ENCODE data around the gene TMCO4.
A peak's percentile ranks its signal among the peaks of the same experiment; 100 is the strongest.
"Not testable (repeated sequence)": the region's sequence is repeated elsewhere in the genome, so short reads cannot be mapped to it uniquely, and the experiment has no call there.

The TMCO4 gene

GRCh38 chr1:19813643-19813960 lies 13.9 kb upstream of the TMCO4 start:
- DNase-seq (ENCODE audit: low read depth) = no peak

DNA sequence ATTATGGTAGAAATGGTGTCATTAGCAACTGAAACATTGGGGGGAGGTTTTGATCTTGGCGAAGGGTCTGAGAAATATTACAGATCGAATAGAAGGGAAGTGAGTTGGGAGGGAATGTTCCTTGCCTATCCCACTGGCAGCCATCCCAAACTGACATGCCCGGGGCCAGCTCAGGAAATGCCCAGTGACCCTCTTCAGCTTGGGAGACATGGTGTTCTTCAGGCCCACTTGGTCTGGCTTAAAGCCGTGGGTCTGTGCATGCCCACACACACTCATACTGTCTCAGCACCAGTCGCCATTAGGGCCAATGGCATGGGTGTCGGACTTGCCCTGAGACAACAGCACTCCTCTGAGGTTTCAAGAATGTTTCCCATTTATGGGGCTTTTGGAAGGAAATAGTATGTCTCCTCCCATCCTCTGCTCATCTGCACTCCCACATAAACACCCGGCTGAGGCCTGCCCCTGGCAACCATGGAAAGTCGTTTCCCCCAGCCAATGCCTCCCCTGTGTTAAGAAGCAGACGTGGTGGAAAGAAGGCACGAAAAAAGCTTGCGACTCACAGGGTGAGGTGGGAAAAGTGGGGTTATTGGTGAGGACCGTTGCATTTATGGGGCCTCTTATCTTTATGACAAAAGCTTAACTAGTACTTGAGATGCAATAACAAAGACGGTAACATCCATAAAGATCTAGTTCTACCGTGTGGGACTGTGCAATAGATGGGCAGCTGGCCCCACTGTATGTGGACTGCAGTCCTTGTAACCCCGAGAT lies 13.3 kb upstream of the TMCO4 start:
- DNase-seq (ENCODE audit: low read depth) = no peak

DNA sequence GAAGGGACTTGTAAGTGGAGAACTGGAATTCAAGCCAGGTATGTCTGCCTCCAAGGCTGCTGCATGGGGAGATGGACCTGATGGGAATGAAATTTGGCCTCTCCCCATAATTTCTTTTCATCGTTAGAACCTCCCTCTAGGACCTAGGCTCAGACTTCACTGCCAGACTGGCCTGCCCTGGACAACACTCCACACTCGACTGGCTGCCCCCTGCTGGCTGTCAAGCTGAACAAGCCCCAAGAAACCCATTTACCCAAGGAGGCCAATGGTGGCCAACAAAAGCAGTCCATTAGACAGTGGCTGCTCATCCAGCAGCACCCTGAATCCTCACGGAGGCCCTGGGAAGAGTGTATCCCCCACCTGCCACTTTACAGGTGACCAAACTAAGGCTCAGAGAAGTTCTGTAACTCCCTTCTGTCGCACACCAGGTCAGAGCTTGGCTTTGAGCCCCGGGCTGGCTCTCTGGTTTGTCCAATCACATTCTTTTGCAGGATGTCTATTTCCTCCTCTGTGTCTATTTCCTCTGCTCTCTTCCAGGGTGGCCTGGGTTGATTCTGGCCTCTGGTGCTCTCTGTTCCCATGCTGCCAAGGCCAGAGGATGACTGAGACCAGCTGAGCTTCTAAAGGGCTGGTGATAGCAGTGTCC lies 11.6 kb upstream of the TMCO4 start:
- no peak for DNase-seq (ENCODE audit: low read depth)

- DNase-seq (ENCODE audit: low read depth) = no peak
Observed at GRCh38 chr1:19809044-19809750, 9.5 kb upstream of the TMCO4 start.

DNA sequence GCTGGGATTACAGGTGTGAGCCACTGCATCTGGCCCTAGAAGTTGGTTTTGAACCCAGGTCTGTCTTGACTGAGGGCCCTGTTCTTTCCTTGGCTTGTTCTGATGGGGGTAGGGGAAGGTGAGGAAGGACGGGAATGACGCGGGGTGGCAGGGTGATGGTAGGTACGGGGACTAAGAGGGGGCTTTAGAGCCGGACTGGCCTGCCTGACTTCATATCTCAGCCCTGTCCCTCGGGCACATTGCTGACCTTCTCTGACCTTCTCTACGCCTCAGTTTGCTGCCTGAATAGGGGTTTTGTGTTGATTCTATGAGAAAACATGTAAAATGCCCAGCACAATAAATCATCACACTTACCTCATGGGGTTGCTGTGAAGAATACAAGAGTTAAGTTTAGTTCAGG lies 8.6 kb upstream of the TMCO4 start:
- DNase-seq (ENCODE audit: low read depth) = no peak

DNA sequence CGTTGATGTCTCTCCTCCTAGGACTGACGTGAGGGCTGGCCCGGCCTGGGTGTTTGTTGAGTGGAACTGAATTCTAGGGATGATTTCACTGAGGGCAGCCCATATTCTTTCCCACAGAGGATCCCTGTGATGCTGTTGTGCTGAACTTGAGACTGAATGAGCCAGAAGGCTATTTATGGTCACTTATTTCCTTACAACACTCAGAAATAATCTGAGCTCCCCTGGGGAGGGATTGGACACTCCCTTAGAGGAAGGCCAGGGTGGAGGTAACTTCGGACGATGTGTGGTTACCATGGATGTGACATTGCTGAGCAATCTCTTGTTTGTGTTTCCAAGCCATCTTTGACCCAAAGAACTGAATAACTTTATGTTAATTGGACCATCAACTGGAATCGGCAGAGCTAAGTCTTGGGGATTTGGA lies 5.1 kb upstream of the TMCO4 start:
- no peak for DNase-seq (ENCODE audit: low read depth)

GRCh38 chr1:19802269-19802668 lies 2.6 kb upstream of the TMCO4 start:
- no peak for DNase-seq (ENCODE audit: low read depth)

DNA sequence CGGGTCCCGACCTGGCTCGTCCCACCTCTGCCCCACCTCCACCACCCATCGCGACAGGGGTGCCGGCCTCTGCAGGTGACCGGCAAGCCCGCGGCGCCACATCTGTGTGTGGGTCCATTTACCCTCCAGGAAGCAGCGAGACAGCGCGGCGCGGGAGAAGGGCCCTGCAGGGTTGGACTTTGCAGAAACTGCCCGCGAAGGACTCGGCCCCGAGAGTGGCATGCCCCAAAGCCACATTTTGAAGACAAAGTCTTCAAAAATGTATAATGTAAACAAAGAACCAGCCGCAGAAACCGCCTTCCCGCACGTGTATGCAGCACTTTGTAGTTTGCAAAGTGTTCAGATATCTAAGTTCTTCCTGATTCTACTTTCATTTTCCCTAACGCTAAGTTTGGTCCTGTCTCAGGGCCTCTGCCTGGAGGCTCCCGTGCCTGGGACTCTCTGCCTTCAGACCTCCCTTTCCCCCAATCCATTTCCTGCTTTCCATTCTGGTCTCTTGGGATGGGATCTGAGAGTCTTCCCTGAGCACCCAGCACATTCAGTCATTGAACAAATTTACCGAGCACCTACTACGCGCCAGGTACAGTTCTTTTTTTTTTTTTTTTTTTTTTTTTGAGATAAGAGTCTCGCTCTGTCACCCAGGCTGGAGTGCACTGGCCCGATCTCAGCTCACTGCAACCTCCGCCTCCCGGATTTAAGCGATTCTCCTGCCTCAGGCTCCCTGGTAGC lies 524 bp upstream of the TMCO4 start:
- DNase-seq (ENCODE audit: low read depth) = peak; percentile 77

- DNase-seq (ENCODE audit: low read depth) = no peak
Observed at GRCh38 chr1:19798486-19799229, 1.1 kb downstream of the TMCO4 start.

DNA sequence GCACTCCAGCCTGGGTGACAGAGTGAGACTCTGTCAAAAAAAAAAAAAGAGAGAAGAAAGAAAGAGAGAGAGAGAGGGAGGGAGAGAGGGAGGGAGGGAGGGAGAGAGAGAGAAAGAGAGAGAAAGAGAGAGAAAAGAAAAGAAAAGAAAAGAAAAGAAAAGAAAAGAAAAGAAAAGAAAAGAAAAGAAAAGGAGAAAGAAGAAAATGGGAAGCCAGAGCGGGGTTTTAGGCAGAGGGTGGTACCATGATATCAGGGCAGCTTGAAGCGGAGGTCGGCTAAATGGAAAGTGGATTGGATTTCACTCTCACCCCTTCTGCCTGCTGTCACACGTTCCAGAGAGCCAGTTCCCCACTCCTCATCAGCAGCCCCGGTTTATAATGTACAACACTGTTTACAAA lies 1.9 kb downstream of the TMCO4 start:
- no peak for DNase-seq (ENCODE audit: low read depth)

- no peak for DNase-seq (ENCODE audit: low read depth)
Observed at GRCh38 chr1:19794583-19794982, 5.1 kb downstream of the TMCO4 start.

DNA sequence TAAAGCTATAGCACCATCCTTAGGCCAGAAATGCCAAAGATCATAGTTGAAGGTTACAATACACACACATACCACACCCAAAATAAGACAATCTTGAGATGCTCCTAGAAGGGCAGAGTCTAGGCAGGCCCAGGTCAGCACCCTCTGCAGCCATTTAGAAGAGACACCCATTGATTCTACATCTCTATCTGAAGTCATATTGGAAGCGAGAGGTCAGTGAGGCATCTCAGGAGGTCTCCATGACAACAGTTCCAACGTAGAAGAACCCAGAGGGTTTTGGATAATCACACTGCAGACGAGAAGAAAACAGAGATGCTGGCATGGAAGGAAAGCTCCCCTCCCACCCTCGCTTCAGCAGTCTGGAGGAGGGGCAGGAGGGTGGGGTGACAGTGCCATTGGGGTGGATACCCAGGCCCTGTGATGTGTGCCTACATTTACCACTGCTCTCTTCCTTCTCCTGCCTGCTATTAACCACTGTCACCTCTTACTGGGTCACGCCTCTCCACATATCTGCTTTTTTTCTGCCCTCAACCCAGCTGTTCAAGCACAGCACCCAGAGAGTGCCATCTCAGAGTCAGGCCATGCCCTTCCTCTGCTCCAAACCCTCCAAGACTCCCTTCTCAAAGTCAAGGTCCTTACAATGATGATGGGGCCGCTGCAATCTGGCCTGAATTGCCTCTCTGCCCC lies 6.2 kb downstream of the TMCO4 start:
- DNase-seq (ENCODE audit: low read depth) = no peak

GRCh38 chr1:19792237-19793002 lies 7.3 kb downstream of the TMCO4 start:
- peak; percentile 30 for DNase-seq (ENCODE audit: low read depth)

DNA sequence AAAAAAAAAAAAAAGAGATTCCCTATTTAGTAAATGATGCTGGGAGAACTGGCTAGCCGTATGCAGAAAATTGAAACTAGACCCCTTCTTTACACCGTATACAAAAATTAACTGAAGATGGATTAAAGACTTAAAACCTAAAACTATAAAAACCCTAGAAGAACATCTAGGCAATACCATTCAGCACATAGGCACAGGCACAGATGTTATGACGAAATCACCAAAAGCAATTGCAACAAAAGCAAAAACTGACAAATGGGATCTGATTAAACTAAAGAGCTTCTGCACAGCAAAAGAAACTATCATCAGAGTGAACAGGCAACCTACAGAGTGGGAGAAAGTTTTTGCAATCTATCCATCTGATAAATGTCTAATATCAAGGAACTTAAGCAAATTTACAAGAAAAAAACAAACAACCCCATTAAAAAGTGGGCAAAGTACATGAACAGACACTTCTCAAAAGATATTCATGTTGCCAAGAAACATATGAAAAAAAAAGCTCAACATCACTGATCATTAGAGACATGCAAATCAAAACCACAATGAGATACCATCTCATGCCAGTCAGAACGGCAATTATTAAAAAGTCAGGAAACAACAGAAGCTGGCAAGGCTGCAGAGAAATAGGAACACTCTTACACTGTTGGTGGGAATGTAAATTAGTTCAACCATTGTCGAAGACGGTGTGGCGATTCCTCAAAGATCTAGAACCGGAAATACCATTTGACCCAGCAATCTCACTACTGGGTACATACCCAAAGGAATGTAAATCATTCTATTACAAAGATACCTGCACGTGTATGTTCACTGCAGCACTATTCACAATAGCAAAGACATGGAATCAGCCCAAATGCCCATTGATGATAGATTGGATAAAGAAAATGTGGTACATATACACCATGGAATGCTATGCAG lies 9.4 kb downstream of the TMCO4 start:
- DNase-seq (ENCODE audit: low read depth) = not testable (repeated sequence)

DNA sequence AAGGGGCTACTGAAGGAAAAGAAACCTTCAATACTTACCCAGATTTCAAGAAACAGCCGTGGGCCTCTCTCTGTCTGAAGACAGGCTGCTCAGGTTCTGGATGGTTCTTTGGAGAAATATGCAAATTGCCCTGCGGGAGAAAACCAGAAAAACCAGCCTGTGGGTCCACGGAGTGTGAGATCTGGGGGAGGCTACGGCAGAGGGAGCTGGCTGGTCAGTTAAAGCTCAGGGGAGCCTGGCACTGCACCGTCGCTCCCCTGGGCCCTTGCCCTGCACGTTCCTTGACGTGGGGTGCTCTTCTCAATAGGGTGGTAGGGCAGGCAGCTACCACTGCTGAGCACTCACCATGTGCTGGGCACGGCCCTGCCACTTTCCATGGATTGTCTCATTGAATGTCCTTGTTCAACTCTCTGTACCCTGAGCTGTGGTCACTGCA lies 12.7 kb downstream of the TMCO4 start:
- DNase-seq (ENCODE audit: low read depth) = no peak

- no peak for DNase-seq (ENCODE audit: low read depth)
Observed at GRCh38 chr1:19785660-19786059, 14.1 kb downstream of the TMCO4 start.

DNA sequence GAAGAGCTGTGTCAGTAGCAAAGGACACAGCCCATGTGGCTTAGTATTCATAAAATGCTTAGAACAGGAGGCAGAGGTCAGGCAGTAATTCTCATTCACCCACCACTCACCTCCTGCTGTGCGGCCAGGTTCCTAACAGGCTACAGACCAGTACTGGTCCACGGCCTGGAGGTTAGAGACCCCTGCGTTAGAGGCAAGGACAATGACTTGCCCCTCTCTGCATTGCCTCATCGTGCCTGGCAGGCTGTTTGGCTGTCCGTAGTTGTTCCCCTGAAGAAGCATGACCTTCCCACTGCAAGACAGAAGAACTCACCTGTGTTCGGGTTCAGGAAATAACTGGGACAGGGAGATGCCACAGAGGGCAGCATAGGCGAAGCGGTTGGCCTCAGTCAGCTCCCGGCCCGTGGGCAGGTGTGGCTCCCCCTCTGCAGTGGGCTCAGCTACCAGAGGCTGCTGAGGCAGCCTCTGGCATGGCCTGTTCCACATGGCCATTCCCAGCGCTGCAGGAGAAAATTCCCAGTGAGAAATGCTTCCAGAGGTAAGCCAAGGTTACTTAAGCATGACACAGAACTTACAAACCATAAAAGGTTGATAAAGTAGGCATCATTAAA lies 19.3 kb downstream of the TMCO4 start:
- DNase-seq (ENCODE audit: low read depth) = no peak

DNA sequence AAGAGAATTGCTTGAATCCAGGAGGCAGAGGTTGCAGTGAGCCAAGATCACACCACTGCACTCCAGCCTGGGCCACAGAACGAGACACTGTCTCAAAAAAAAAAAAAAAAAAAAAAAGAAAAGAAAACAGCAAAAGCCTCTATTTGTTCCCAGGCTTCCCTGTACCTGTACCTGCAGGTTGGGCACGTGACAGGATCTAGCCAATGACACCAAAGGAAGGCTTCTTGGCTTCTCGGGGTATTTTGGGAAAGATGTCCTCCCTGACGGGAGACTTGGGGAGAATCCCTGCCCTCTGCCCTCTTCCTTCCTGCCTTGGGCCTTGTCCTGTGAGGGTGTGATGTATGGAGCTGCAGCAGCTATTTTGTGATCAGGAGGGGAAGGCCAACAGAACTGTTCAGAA lies 22.8 kb downstream of the TMCO4 start:
- no peak for DNase-seq (ENCODE audit: low read depth)

DNA sequence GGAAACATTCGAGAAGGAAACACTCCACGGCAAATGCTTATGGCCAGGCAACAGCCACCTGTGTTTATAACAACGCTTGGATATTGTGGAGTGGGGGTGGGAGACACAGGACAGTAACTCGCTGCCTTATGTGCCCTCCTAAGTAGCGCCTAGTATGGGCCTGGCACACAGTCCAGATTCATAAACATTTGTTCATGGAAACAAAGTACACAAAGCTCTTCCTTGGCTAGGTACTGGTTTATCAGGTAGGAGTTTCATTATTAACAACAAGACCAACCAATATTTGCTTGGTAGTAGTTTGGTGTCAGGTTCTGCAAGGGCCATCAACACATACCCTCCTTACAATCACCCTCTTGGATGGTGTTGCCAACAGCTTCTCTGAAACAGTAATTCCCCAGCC lies 23.4 kb downstream of the TMCO4 start:
- DNase-seq (ENCODE audit: low read depth) = no peak
